IMR-90 (cell line): ENCODE results near the gene C6orf15.

ENCODE experiments used
- BHLHE40 ChIP-seq: fragments of 150-350 bp; IDR thresholded peaks from 2 replicates; pipeline ENCODE4 v1.6.1; 2016; ENCODE audit warnings: mild to moderate bottlenecking, low read depth, low read length
- CTCF ChIP-seq: conservative IDR thresholded peaks from 2 replicates; pipeline ENCODE4 v1.5.1; 2012; ENCODE audit warnings: mild to moderate bottlenecking, low read depth, low read length, improper control_type of control experiment
- FOS ChIP-seq: fragments of 150-350 bp; IDR thresholded peaks from 2 replicates; pipeline ENCODE4 v1.6.1; 2016; ENCODE audit warnings: low read depth, low read length
- MAFK ChIP-seq: IDR thresholded peaks from 2 replicates; pipeline ENCODE4 v1.6.1; 2012; ENCODE audit warnings: low read depth, low read length, improper control_type of control experiment
- MXI1 ChIP-seq: IDR thresholded peaks from 2 replicates; pipeline ENCODE4 v1.6.1; 2012; ENCODE audit warnings: low read depth, mild to moderate bottlenecking, low read length, moderate library complexity, borderline replicate concordance
- NFE2L2 ChIP-seq: fragments of 150-350 bp; IDR thresholded peaks from 2 replicates; pipeline ENCODE4 v1.6.1; 2016; ENCODE audit warnings: low read depth, mild to moderate bottlenecking, low read length
- POLR2A ChIP-seq: IDR thresholded peaks from 2 replicates; pipeline ENCODE4 v1.6.1; 2012; ENCODE audit warnings: mild to moderate bottlenecking, low read depth, low read length
- RAD21 ChIP-seq: IDR thresholded peaks from 2 replicates; pipeline ENCODE4 v1.6.1; 2012; ENCODE audit warnings: low read length, improper control_type of control experiment
- RFX5 ChIP-seq: IDR thresholded peaks from 2 replicates; pipeline ENCODE4 v1.8.0; 2012; ENCODE audit warnings: low read depth, mild to moderate bottlenecking, low read length, moderate library complexity
- SMC3 ChIP-seq: fragments of 150-350 bp; IDR thresholded peaks from 2 replicates; pipeline ENCODE4 v1.6.1; 2016; ENCODE audit warnings: low read depth, mild to moderate bottlenecking, antibody characterized with exemption, low read length, moderate library complexity
- TF ChIP-seq, protein P1 (sequence below): fragments of 150-350 bp; IDR thresholded peaks from 2 replicates; pipeline ENCODE4 v1.6.1; 2017; ENCODE audit warnings: mild to moderate bottlenecking, antibody characterized with exemption, low read length, low read depth

GRCh38 chr6:31157513-31158139, 45.3 kb upstream of the C6orf15 start, which contains the start of gene CCHCR1:
- TF ChIP-seq RFX5, result no peak
- no peak for TF ChIP-seq CTCF
- TF ChIP-seq POLR2A, result no peak
- TF ChIP-seq RAD21, result no peak
- no peak for TF ChIP-seq MAFK
- TF ChIP-seq SMC3, result no peak
- TF ChIP-seq NFE2L2, result no peak
- TF ChIP-seq, protein P1, sequence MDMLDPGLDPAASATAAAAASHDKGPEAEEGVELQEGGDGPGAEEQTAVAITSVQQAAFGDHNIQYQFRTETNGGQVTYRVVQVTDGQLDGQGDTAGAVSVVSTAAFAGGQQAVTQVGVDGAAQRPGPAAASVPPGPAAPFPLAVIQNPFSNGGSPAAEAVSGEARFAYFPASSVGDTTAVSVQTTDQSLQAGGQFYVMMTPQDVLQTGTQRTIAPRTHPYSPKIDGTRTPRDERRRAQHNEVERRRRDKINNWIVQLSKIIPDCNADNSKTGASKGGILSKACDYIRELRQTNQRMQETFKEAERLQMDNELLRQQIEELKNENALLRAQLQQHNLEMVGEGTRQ, result no peak
- TF ChIP-seq BHLHE40, result no peak
- no peak for TF ChIP-seq FOS
- TF ChIP-seq MXI1, result no peak
